ENCODE measurements around the gene TMEM132E.

The TMEM132E gene

DNA sequence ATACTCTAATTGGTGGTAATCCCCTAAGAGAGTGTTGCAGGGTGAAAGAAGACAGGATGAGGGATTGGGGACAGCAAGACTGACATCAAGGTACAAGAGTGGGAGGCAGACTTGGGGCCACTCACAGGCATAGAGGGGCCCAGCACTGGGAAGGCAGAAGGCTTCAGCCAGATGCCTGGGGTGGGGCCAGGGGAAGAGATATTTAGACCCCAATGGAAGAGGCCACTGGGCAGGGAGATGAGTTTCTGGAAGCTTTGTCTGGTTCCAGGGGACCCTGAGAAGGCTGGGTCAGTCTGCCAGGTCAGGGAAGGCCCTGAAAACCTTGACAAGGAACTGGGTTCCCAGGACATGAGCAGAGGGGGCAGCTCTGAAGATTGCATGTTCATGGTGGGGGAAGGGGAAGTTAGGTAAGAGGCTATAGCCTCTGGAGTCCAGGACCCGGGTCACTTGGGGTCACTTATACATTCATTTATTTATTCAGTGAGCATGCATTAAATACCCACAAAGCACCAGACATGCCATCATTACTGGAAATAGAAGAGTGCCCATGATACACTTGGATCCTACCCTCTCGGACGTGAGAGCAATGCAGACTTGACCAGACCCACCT, 92.9 kb downstream of the TMEM132E start:
- H3K27me3 ChIP-seq (ENCODE audit: insufficient read depth, poor library complexity, severe bottlenecking): no peaks in the 10 kb centered on the region
- TF ChIP-seq SPI1 (IDR thresholded peaks at IDR 0.05; ENCODE audit: borderline replicate concordance, low read depth): no peak
- TF ChIP-seq GABPA (IDR thresholded peaks at IDR 0.05; ENCODE audit: low read depth): no peak
- TF ChIP-seq, protein P1, sequence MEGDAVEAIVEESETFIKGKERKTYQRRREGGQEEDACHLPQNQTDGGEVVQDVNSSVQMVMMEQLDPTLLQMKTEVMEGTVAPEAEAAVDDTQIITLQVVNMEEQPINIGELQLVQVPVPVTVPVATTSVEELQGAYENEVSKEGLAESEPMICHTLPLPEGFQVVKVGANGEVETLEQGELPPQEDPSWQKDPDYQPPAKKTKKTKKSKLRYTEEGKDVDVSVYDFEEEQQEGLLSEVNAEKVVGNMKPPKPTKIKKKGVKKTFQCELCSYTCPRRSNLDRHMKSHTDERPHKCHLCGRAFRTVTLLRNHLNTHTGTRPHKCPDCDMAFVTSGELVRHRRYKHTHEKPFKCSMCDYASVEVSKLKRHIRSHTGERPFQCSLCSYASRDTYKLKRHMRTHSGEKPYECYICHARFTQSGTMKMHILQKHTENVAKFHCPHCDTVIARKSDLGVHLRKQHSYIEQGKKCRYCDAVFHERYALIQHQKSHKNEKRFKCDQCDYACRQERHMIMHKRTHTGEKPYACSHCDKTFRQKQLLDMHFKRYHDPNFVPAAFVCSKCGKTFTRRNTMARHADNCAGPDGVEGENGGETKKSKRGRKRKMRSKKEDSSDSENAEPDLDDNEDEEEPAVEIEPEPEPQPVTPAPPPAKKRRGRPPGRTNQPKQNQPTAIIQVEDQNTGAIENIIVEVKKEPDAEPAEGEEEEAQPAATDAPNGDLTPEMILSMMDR (IDR thresholded peaks at IDR 0.05; ENCODE audit: insufficient read depth, low read length): no peak
- no peak for TF ChIP-seq POLR2AphosphoS5 (IDR thresholded peaks at IDR 0.05; ENCODE audit: low read depth)
- TF ChIP-seq, protein P2, sequence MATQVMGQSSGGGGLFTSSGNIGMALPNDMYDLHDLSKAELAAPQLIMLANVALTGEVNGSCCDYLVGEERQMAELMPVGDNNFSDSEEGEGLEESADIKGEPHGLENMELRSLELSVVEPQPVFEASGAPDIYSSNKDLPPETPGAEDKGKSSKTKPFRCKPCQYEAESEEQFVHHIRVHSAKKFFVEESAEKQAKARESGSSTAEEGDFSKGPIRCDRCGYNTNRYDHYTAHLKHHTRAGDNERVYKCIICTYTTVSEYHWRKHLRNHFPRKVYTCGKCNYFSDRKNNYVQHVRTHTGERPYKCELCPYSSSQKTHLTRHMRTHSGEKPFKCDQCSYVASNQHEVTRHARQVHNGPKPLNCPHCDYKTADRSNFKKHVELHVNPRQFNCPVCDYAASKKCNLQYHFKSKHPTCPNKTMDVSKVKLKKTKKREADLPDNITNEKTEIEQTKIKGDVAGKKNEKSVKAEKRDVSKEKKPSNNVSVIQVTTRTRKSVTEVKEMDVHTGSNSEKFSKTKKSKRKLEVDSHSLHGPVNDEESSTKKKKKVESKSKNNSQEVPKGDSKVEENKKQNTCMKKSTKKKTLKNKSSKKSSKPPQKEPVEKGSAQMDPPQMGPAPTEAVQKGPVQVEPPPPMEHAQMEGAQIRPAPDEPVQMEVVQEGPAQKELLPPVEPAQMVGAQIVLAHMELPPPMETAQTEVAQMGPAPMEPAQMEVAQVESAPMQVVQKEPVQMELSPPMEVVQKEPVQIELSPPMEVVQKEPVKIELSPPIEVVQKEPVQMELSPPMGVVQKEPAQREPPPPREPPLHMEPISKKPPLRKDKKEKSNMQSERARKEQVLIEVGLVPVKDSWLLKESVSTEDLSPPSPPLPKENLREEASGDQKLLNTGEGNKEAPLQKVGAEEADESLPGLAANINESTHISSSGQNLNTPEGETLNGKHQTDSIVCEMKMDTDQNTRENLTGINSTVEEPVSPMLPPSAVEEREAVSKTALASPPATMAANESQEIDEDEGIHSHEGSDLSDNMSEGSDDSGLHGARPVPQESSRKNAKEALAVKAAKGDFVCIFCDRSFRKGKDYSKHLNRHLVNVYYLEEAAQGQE (IDR thresholded peaks at IDR 0.05; ENCODE audit: insufficient replicate concordance, low read depth): no peak
- H3K4me3 ChIP-seq (replicated peaks; ENCODE audit: insufficient read depth, low read length): no peak overlapping the region
- no peak overlapping the region for H3K27ac ChIP-seq (replicated peaks)
- no peak for DNase-seq (ENCODE audit: low read depth in 1 of 2, low spot score in 1 of 2)

DNA sequence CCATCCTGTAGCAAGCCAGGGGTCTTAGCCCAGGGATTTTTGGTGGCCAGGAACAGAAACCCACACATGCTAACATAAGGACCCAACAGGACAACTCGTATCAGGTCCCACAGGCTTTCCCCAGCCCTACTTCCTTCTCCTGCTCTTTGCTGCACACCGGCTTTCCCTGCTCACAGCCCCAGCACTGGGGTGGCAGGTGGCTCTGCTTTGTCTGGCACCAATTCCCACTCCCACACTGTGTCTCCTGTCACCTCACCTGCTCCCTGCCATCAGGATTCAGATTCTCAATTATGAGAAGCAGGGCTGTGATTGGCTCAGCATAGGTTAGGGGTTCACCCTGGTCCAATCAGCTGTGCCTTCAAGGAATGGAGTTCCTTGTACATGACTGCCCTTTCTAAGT, 94.1 kb downstream of the TMEM132E start:
- DNase-seq (ENCODE audit: low read depth in 1 of 2, low spot score in 1 of 2): no peak
- Histone ChIP-seq H3K4me3 (replicated peaks; ENCODE audit: insufficient read depth, low read length) (no peak overlapping the region), H3K27ac (replicated peaks) (no peak overlapping the region), H3K27me3 (ENCODE audit: insufficient read depth, poor library complexity, severe bottlenecking) (no peaks in the 10 kb centered on the region)
- TF ChIP-seq GABPA (IDR thresholded peaks at IDR 0.05; ENCODE audit: low read depth): no peak
- TF ChIP-seq POLR2AphosphoS5 (IDR thresholded peaks at IDR 0.05; ENCODE audit: low read depth): no peak
- TF ChIP-seq, protein P1 (IDR thresholded peaks at IDR 0.05; ENCODE audit: insufficient read depth, low read length): no peak
- TF ChIP-seq, protein P2 (IDR thresholded peaks at IDR 0.05; ENCODE audit: insufficient replicate concordance, low read depth): no peak
- TF ChIP-seq SPI1 (IDR thresholded peaks at IDR 0.05; ENCODE audit: borderline replicate concordance, low read depth): no peak

DNA sequence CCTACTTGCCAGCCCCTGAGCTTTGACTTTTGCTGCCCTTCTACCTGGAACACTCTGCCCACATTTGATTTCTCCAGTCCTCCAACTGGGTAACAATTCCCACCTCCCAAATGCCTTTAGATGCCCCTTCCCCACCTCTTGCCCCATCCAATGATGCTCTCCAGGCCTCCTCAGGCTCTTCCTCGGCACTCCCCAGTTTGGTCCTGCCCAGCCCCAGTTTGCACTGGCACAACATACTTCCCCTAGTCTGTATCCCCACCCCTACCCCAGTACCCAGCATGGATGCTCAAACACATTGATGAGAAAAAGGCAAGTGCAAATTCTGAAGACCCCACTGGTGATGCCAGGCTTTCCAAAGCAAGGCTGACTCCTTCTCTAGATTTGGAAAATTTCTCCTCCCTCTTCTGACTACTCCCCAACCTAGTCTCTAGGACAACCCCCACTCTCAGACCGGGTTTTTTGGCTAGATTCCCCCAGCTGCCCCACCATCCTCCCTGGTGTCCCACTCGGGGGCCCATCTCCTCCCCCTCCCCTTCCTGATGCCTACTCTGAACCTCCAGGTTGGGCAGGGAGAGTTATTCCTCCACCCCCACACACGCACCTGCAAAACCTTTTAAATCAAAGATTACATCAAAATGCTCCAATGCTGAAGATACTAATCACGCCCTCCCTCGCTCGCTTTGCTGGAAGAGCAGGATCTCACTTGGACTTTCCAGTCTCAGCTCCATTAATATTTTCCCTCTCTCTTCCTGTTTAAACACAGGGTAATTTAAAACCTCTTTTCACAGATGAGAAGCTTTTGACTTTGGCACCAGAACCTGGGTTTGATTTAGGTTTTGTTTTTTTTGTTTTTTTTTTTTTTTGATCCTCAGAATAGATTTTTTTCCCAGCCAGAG, 94.9 kb downstream of the TMEM132E start:
- no peak overlapping the region for H3K27ac ChIP-seq (replicated peaks)
- TF ChIP-seq, protein P1 (IDR thresholded peaks at IDR 0.05; ENCODE audit: insufficient read depth, low read length): no peak
- no peak for TF ChIP-seq POLR2AphosphoS5 (IDR thresholded peaks at IDR 0.05; ENCODE audit: low read depth)
- TF ChIP-seq, protein P2 (IDR thresholded peaks at IDR 0.05; ENCODE audit: insufficient replicate concordance, low read depth): no peak
- TF ChIP-seq SPI1 (IDR thresholded peaks at IDR 0.05; ENCODE audit: borderline replicate concordance, low read depth): no peak
- no peak for TF ChIP-seq GABPA (IDR thresholded peaks at IDR 0.05; ENCODE audit: low read depth)
- no peak overlapping the region for H3K4me3 ChIP-seq (replicated peaks; ENCODE audit: insufficient read depth, low read length)
- H3K27me3 ChIP-seq (ENCODE audit: insufficient read depth, poor library complexity, severe bottlenecking): no peaks in the 10 kb centered on the region
- DNase-seq (ENCODE audit: low read depth in 1 of 2, low spot score in 1 of 2): no peak

Measured in HL-60 (cell line).